Smooth muscle cell (in vitro differentiated cells): ENCODE results near the gene NUAK2. TPM values are rescaled to one million over a fixed set of nuclear protein-coding genes. Genes with fewer than 3 reads are reported as not detected.

ENCODE experiments used
- DNase-seq: peaks from one replicate; lab custom pipeline; 2025; ENCODE audit not compliant: unreplicated experiment; lab: John Stamatoyannopoulos, UW
- H2AFZ ChIP-seq: fragments of 200-600 bp; sonication (generic); 2 replicates; pipeline ENCODE4 v1.6.0; 2016; ENCODE audit warnings: antibody characterized with exemption, low read depth, mild to moderate bottlenecking
- H3F3A ChIP-seq: fragments of 200-600 bp; sonication (generic); 2 replicates; pipeline ENCODE4 v1.6.0; 2017; ENCODE audit warnings: antibody characterized with exemption, low read depth
- H3K27ac ChIP-seq: fragments of 200-600 bp; sonication (generic); 2 replicates; pipeline ENCODE4 v1.5.1; 2016; ENCODE audit warnings: low read depth, mild to moderate bottlenecking
- H3K27me3 ChIP-seq: fragments of 200-600 bp; sonication (generic); 2 replicates; pipeline ENCODE4 v1.6.1; 2016; ENCODE audit warnings: low read depth, mild to moderate bottlenecking
- H3K36me3 ChIP-seq: fragments of 200-600 bp; sonication (generic); 2 replicates; pipeline ENCODE4 v1.5.1; 2016; ENCODE audit warnings: low read depth
- H3K4me1 ChIP-seq: fragments of 200-600 bp; sonication (generic); 2 replicates; pipeline ENCODE4 v1.5.1; 2016; ENCODE audit warnings: low read depth
- H3K4me2 ChIP-seq: fragments of 200-600 bp; sonication (generic); 2 replicates; pipeline ENCODE4 v1.6.0; 2016; ENCODE audit warnings: mild to moderate bottlenecking
- H3K4me3 ChIP-seq: fragments of 200-600 bp; sonication (generic); 2 replicates; pipeline ENCODE4 v1.5.1; 2016; ENCODE audit warnings: mild to moderate bottlenecking
- H3K79me2 ChIP-seq: fragments of 200-600 bp; sonication (generic); 2 replicates; pipeline ENCODE4 v1.6.0; 2016; ENCODE audit warnings: low read depth, mild to moderate bottlenecking
- H3K9ac ChIP-seq: fragments of 200-600 bp; sonication (generic); 2 replicates; pipeline ENCODE4 v1.6.0; 2016; ENCODE audit warnings: low read depth
- H3K9me3 ChIP-seq: fragments of 200-600 bp; sonication (generic); replicated peaks from 2 replicates; pipeline ENCODE4 v1.5.1; 2016; ENCODE audit warnings: low read depth
- H4K20me1 ChIP-seq: fragments of 200-600 bp; sonication (generic); 2 replicates; pipeline ENCODE4 v1.6.0; 2016; ENCODE audit warnings: low read depth
- WGBS: methylation state at CpG from one replicate; pipeline ENCODE4 v1.1.7; 2016; ENCODE audit warnings: low lambda C conversion rate; 5-methylcytosine and 5-hydroxymethylcytosine counted together
- polyA plus RNA-seq: library from polyadenylated mRNA; unstranded; fragments of >200 nt; fragmentation: Nextera tagmentation; extraction: Ambion mirVana; gene quantifications from 2 replicates; pipeline ENCODE4 v1.2.1, GENCODE V29; 2016
- total RNA-seq: library from RNA; depleted of rRNA; stranded (reverse); fragments of >200 nt; gene quantifications from 2 replicates; pipeline ENCODE4 v1.2.3, GENCODE V29; 2014
- TF ChIP-seq, protein P1 (sequence below): fragments of 200-600 bp; sonication (generic); IDR thresholded peaks from 2 replicates; pipeline ENCODE4 v1.5.1; 2017; ENCODE audit warnings: borderline replicate concordance, mild to moderate bottlenecking, antibody characterized with exemption; ENCODE audit not compliant: insufficient read depth, poor library complexity, severe bottlenecking

The NUAK2 gene
- total and polyA plus RNA-seq, 2 experiments from 2014 or later: 11.3 to 15.8 TPM

DNA sequence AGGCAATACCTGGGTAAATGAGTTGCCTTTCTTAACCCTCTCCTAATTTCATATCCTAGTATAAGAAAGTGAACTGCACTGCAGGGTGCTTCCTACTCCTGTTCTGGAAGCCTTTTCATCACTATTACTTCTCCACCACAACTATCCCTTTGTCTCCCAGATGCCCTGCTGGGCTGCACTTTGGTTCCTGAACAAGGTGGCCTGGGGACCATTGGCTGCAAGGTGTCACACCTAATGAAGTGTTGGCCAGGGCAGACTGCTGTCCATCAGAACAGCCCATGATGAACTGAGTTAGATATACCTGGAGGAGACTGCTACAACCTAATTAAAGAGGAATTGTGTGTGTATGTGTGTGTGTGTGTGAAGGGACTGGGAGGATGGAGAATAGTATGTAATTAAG lies 37.0 kb upstream of the NUAK2 start:
- Histone ChIP-seq H3K9me3 (no peaks in the 10 kb centered on the region), H4K20me1 (no peaks in the 10 kb centered on the region), H2AFZ (no peak overlapping the region), H3K79me2 (no peaks in the 10 kb centered on the region), H3F3A (no peaks in the 10 kb centered on the region), H3K27me3 (no peaks in the 10 kb centered on the region), H3K36me3 (no peaks in the 10 kb centered on the region), H3K4me3 (no peak overlapping the region), H3K9ac (no peak overlapping the region), H3K27ac (no peak overlapping the region), H3K4me1 (peaks cover 34% of the 10 kb centered on the region), H3K4me2 (no peak overlapping the region)
- TF ChIP-seq, protein P1, sequence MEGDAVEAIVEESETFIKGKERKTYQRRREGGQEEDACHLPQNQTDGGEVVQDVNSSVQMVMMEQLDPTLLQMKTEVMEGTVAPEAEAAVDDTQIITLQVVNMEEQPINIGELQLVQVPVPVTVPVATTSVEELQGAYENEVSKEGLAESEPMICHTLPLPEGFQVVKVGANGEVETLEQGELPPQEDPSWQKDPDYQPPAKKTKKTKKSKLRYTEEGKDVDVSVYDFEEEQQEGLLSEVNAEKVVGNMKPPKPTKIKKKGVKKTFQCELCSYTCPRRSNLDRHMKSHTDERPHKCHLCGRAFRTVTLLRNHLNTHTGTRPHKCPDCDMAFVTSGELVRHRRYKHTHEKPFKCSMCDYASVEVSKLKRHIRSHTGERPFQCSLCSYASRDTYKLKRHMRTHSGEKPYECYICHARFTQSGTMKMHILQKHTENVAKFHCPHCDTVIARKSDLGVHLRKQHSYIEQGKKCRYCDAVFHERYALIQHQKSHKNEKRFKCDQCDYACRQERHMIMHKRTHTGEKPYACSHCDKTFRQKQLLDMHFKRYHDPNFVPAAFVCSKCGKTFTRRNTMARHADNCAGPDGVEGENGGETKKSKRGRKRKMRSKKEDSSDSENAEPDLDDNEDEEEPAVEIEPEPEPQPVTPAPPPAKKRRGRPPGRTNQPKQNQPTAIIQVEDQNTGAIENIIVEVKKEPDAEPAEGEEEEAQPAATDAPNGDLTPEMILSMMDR: no peak
- DNase-seq: no peak

DNA sequence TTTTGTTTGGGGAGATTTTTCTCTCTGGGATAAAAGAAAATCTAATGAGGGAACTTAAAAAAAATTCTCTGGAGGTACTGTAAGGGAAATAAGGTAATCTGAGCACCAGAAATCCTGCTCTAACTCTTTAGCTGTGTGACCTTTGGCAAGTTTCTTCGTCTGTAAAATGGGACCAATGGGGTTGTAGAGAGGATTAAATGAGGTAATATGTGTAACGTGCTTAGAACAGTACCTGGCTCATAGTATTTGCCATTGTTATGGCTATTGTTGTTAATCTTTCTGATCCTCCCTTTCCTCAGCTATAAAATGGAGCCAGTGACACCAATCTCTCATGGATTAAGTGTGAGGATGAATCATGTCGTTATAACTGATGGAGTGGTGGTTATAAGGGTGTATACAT lies 36.0 kb upstream of the NUAK2 start:
- H3K4me2 ChIP-seq: no peak overlapping the region
- H3K79me2 ChIP-seq: no peaks in the 10 kb centered on the region
- 79% methylated on average over 3 of the region's 3 CpGs for WGBS
- no peaks in the 10 kb centered on the region for H4K20me1 ChIP-seq
- H3K4me1 ChIP-seq: peaks cover 39% of the 10 kb centered on the region
- no peak overlapping the region for H2AFZ ChIP-seq
- TF ChIP-seq, protein P1: no peak
- no peaks in the 10 kb centered on the region for H3K36me3 ChIP-seq
- H3K27me3 ChIP-seq: no peaks in the 10 kb centered on the region
- no peak overlapping the region for H3K27ac ChIP-seq
- H3F3A ChIP-seq: no peaks in the 10 kb centered on the region
- no peak for DNase-seq
- no peak overlapping the region for H3K9ac ChIP-seq
- H3K9me3 ChIP-seq: no peaks in the 10 kb centered on the region
- H3K4me3 ChIP-seq: no peak overlapping the region

DNA sequence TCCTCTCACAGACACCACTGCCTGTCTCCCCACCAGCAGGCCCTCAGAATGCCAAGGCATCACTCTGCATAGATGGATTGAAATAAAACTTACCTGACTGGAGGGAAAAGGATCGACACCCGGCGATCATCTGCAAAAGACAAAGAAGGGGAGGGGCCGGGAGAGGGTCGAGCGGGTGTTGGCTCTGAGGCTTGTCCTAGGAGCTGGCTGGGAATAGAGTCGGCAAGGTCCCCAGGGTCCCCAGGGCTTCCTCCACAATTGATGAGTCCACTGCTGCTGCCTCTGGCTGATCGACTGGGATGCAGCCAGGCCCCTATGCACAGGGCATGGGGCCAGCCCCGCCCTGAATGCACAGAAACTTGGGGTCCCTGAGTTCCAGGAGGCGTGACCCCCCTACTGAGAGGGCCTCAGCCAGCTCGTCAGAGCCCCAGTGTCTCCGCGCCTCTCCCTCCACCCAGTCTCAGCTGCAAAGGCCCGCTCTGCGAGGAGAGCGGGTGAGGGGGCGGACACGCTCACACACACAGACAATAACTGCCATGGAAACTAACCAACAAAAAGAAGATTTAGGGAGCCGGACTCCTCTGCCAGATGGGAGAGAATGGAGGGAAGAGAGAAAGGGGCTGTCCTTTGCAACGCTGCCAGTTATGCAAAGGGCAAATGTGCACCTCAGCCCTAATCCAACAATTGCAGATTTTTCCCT lies 35.0 kb upstream of the NUAK2 start, which contains the start of gene KLHDC8A:
Gene KLHDC8A, minus strand, starts transcription at position 483 of the 700 bp plus-strand sequence. CDS start 13,318 bp downstream, outside the sequence.
- no peak for DNase-seq
- Histone ChIP-seq H3K27me3 (no peaks in the 10 kb centered on the region), H3K79me2 (no peaks in the 10 kb centered on the region), H3K4me1 (peaks cover 39% of the 10 kb centered on the region), H3K4me3 (no peak within 1 kb of the TSS), H4K20me1 (no peaks in the 10 kb centered on the region), H3F3A (no peaks in the 10 kb centered on the region), H3K4me2 (no peak within 1 kb of the TSS), H3K9me3 (no peaks in the 10 kb centered on the region), H3K27ac (no peak within 1 kb of the TSS), H3K9ac (no peak within 1 kb of the TSS), H3K36me3 (no peaks in the 10 kb centered on the region), H2AFZ (no peak within 1 kb of the TSS)
- TF ChIP-seq, protein P1: no peak
- WGBS: 63% methylated on average over 20 of the region's 20 CpGs

DNA sequence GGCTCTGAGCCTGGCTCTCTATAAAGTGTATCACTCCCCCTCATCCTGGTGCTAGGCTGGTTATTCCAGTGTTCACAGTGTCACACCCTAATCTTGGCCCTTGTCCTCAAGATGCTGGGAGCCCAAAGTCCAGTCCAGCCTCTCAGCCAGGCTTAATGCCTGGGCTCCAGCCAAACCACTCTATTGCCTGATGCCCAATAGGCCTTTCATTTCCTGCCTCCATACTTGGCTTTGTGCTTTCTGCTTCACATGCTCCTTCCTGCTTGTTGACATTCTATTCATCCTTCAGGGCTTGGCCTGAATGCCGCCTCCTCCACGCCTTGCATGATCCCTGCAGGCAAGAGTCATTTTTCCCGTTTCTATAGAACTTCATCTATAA lies 33.5 kb upstream of the NUAK2 start:
- no peak for DNase-seq

More for the DNA sequence above, 33.5 kb upstream of the NUAK2 start:
- TF ChIP-seq, protein P1: no peak
- Histone ChIP-seq H3F3A (no peaks in the 10 kb centered on the region), H2AFZ (no peak overlapping the region), H3K9me3 (no peaks in the 10 kb centered on the region), H3K27me3 (no peaks in the 10 kb centered on the region), H3K9ac (no peak overlapping the region), H3K79me2 (no peaks in the 10 kb centered on the region), H4K20me1 (no peaks in the 10 kb centered on the region), H3K36me3 (no peaks in the 10 kb centered on the region), H3K4me1 (peaks cover 42% of the 10 kb centered on the region), H3K4me3 (no peak overlapping the region), H3K27ac (no peak overlapping the region), H3K4me2 (no peak overlapping the region)
- WGBS: 68% methylated on average over 3 of the region's 3 CpGs
